NT2/D1 (cell line): ENCODE data around the gene USP6NL.

Experiments used
- SUZ12 ChIP-seq: IDR thresholded peaks from 2 replicates; pipeline ENCODE4 v1.6.1; 2011; ENCODE audit not compliant: insufficient read length, insufficient read depth; ENCODE audit errors: extremely low read depth
- YY1 ChIP-seq: IDR thresholded peaks from 2 replicates; pipeline ENCODE4 v1.6.1; 2011; ENCODE audit not compliant: insufficient read length, insufficient read depth
- ZNF274 ChIP-seq: IDR thresholded peaks from 2 replicates; pipeline ENCODE4 v1.6.1; 2011; ENCODE audit warnings: mild to moderate bottlenecking, low read depth, low read length

DNA sequence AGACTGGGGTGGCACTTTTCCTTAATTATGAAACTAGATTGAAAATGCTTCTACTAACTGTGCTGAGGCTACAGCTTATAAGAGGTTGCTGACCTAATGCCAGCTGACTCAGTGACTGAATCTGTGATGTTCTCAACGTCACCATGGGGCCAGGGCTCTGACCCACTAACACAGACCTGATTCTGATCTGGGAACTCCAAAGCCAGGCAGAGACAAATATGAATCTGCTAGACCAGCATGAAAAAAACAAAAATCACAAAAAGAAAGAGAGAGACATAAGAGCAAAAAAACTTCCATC, 16.1 kb downstream of the USP6NL start:
- TF ChIP-seq YY1 (no peak), SUZ12 (no peak), ZNF274 (no peak)
